Neuronal stem cell (in vitro differentiated cells): ENCODE results near the gene XRRA1.

Source experiments
- DNase-seq: peaks from one replicate; pipeline ENCODE4 v3.0.0-alpha.2; 2013; ENCODE audit warnings: low spot score
- H2AFZ ChIP-seq: one replicate; pipeline ENCODE4 v1.6.1; 2013; ENCODE audit warnings: mild to moderate bottlenecking, low read length, inconsistent platforms
- H2AK5ac ChIP-seq: 2 replicates; pipeline ENCODE4 v1.6.1; 2013; ENCODE audit warnings: low read depth, mild to moderate bottlenecking, inconsistent platforms, low read length, moderate library complexity, mixed read lengths
- H2BK120ac ChIP-seq: 2 replicates; pipeline ENCODE4 v1.6.1; 2013; ENCODE audit warnings: low read depth, mild to moderate bottlenecking, inconsistent platforms, low read length, moderate library complexity, mixed read lengths
- H2BK12ac ChIP-seq: one replicate; pipeline ENCODE4 v1.6.1; 2013; ENCODE audit warnings: low read length, inconsistent platforms
- H2BK15ac ChIP-seq: 2 replicates; pipeline ENCODE4 v1.6.1; 2013; ENCODE audit warnings: mild to moderate bottlenecking, low read length, inconsistent platforms, mixed read lengths
- H2BK5ac ChIP-seq: one replicate; pipeline ENCODE4 v1.6.1; 2013; ENCODE audit warnings: inconsistent platforms, mild to moderate bottlenecking, low read length, moderate library complexity
- H3K14ac ChIP-seq: one replicate; pipeline ENCODE4 v1.6.1; 2013; ENCODE audit warnings: low read length, inconsistent platforms
- H3K18ac ChIP-seq: 2 replicates; pipeline ENCODE4 v1.6.1; 2013; ENCODE audit warnings: low read length, inconsistent platforms
- H3K23ac ChIP-seq: 2 replicates; pipeline ENCODE4 v1.6.1; 2013; ENCODE audit warnings: low read depth, mild to moderate bottlenecking, mixed read lengths, low read length, inconsistent platforms; ENCODE audit not compliant: poor library complexity
- H3K27ac ChIP-seq: replicated peaks from 3 replicates; pipeline ENCODE4 v1.5.1; 2013; ENCODE audit warnings: low read length, inconsistent platforms
- H3K27me3 ChIP-seq, 3 experiments: 2 replicates each; pipeline ENCODE4 v1.6.1; 2013; ENCODE audit warnings: low read length in 3 of 3, mild to moderate bottlenecking in 2 of 3, inconsistent platforms in 1 of 3, low read depth in 1 of 3, mixed read lengths in 1 of 3, moderate library complexity in 1 of 3; ENCODE audit not compliant: control insufficient read depth in 3 of 3, insufficient read depth in 3 of 3
- H3K36me3 ChIP-seq, 2 donors: replicated peaks in 1 of 2; 2 replicates each; pipeline ENCODE4 v1.6.1; 2013; ENCODE audit warnings: low read length in 2 of 2; ENCODE audit not compliant: control insufficient read depth in 2 of 2, insufficient read depth in 2 of 2
- H3K4ac ChIP-seq: 2 replicates; pipeline ENCODE4 v1.6.1; 2013; ENCODE audit warnings: inconsistent platforms, mild to moderate bottlenecking, low read length, moderate library complexity
- H3K4me1 ChIP-seq, 2 donors: 1 replicate in 1 of 2; 2 replicates in 1 of 2; pipeline ENCODE4 v1.6.1; 2013; ENCODE audit warnings: low read length in 2 of 2, low read depth in 1 of 2; ENCODE audit not compliant: control insufficient read depth in 2 of 2, insufficient read depth in 1 of 2
- H3K4me2 ChIP-seq: one replicate; pipeline ENCODE4 v1.6.1; 2013; ENCODE audit warnings: mild to moderate bottlenecking, low read length, inconsistent platforms; ENCODE audit not compliant: insufficient read depth, poor library complexity, severe bottlenecking
- H3K4me3 ChIP-seq, 2 donors: 2 replicates each; pipeline ENCODE4 v1.5.1; 2013; ENCODE audit warnings: low read length in 2 of 2, mild to moderate bottlenecking in 2 of 2, inconsistent platforms in 1 of 2, moderate library complexity in 1 of 2
- H3K79me1 ChIP-seq: one replicate; pipeline ENCODE4 v1.6.1; 2013; ENCODE audit warnings: low read depth, mild to moderate bottlenecking, inconsistent platforms, low read length, moderate library complexity
- H3K9ac ChIP-seq: one replicate; pipeline ENCODE4 v1.6.1; 2013; ENCODE audit warnings: mild to moderate bottlenecking, low read depth, low read length, inconsistent platforms; ENCODE audit not compliant: poor library complexity
- H3K9me3 ChIP-seq, 2 donors: replicated peaks in 1 of 2; 2 replicates each; pipeline versions ENCODE3 to v1.6.1; 2013; ENCODE audit warnings: low read length in 2 of 2, mild to moderate bottlenecking in 2 of 2, inconsistent platforms in 1 of 2, low read depth in 1 of 2, mixed read lengths in 1 of 2, moderate library complexity in 1 of 2; ENCODE audit not compliant: control insufficient read depth in 2 of 2, insufficient read depth in 1 of 2
- H4K8ac ChIP-seq: one replicate; pipeline ENCODE4 v1.6.1; 2013; ENCODE audit warnings: low read depth, mild to moderate bottlenecking, inconsistent platforms, low read length, moderate library complexity
- H4K91ac ChIP-seq: one replicate; pipeline ENCODE4 v1.6.1; 2013; ENCODE audit warnings: low read length, low read depth, mild to moderate bottlenecking, inconsistent platforms; ENCODE audit not compliant: poor library complexity
- WGBS, 2 donors: extraction: QIAGEN DNeasy Blood & Tissue Kit; methylation state at CpG; one replicate each; pipeline ENCODE4 v1.1.7; 2013; ENCODE audit warnings: missing lambda C conversion rate in 2 of 2, mixed read lengths in 1 of 2; ENCODE audit not compliant: insufficient read length in 2 of 2, insufficient replicate concordance in 1 of 2; ENCODE audit errors: extremely low coverage in 2 of 2; 5-methylcytosine and 5-hydroxymethylcytosine counted together

Gene XRRA1

DNA sequence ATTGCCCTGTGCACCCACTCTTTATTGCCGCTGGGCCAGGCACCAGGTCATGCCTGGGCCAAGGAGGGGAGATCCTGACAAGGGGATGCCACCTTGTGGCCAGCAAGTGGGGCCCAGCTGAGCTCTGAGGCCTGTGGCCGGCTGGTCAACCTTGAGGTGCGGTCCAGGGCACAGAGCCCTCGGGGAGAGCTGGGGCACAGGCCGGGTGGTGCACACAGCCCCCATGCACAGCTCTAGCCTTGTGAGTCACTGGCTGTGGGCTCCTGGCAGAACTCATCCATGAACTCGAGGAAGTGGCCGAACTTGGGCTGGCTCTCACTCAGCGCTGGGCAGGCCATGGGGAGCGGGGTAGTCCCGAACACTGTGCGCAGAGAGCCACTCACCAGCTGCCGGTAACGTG, 105.9 kb downstream of the XRRA1 start:
- H2BK15ac ChIP-seq = no peak overlapping the region
- no CpG with 5 or more reads among the region's 13 CpGs for whole genome bisulfite sequencing, 2 donors
- H3K23ac ChIP-seq = no peak overlapping the region
- H3K79me1 ChIP-seq = no peaks in the 10 kb centered on the region
- no peak overlapping the region for H4K8ac ChIP-seq
- no peak overlapping the region for H2AK5ac ChIP-seq
- H3K4me1 ChIP-seq = peaks cover 3 to 4% of the 10 kb centered on the region in 2 donors
- H3K4me2 ChIP-seq = no peak overlapping the region
- H3K27ac ChIP-seq = no peak overlapping the region
- H3K36me3 ChIP-seq = peaks cover 15 to 93% of the 10 kb centered on the region in 2 donors
- no peak for DNase-seq
- no peak overlapping the region for H3K9ac ChIP-seq
- H4K91ac ChIP-seq = no peak overlapping the region
- no peak overlapping the region for H2BK120ac ChIP-seq
- H2AFZ ChIP-seq = no peak overlapping the region
- H3K4me3 ChIP-seq = no peak overlapping the region
- H3K18ac ChIP-seq = no peak overlapping the region
- H3K27me3 ChIP-seq = no peaks in the 10 kb centered on the region
- H2BK12ac ChIP-seq = no peak overlapping the region
- H3K9me3 ChIP-seq = no peaks in the 10 kb centered on the region
- no peak overlapping the region for H3K14ac ChIP-seq
- no peak overlapping the region for H3K4ac ChIP-seq
- H2BK5ac ChIP-seq = no peak overlapping the region

DNA sequence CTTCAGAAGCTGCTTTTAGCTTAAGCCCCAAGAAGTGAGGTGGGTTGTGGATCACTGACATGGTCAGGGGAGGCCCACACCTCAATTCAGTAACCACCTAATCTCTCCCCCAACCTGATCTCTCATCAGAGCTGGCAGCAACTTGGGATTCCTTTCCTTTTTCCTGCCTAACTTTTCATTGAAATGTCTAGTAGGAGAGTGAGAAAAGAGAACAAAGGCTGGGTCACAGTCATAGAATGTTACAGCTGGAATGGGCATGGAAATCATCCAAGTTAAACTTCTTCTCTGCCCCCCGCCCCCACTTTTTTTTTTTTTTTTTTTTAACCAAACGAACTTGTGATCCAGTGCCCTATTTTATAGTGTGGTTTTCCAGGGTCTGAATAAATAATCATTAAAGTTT, 108.4 kb downstream of the XRRA1 start:
- no peak overlapping the region for H3K14ac ChIP-seq
- H2AK5ac ChIP-seq = no peak overlapping the region
- no peak overlapping the region for H3K4ac ChIP-seq
- no peak overlapping the region for H2AFZ ChIP-seq
- H3K23ac ChIP-seq = no peak overlapping the region
- H3K4me2 ChIP-seq = no peak overlapping the region
- no peak overlapping the region for H3K9ac ChIP-seq
- H4K91ac ChIP-seq = no peak overlapping the region
- H3K4me1 ChIP-seq = peaks cover 3 to 4% of the 10 kb centered on the region in 2 donors
- no peaks in the 10 kb centered on the region for H3K27me3 ChIP-seq
- H4K8ac ChIP-seq = no peak overlapping the region
- no peak overlapping the region for H2BK5ac ChIP-seq
- peaks cover 27 to 96% of the 10 kb centered on the region in 2 donors for H3K36me3 ChIP-seq
- H3K18ac ChIP-seq = no peak overlapping the region
- no CpG with 5 or more reads among the region's 2 CpGs for WGBS, 2 donors
- H2BK120ac ChIP-seq = no peak overlapping the region
- no peaks in the 10 kb centered on the region for H3K79me1 ChIP-seq
- DNase-seq = no peak
- H3K4me3 ChIP-seq = no peak overlapping the region
- no peak overlapping the region for H2BK12ac ChIP-seq
- no peak overlapping the region for H3K27ac ChIP-seq
- no peak overlapping the region for H2BK15ac ChIP-seq
- H3K9me3 ChIP-seq = no peaks in the 10 kb centered on the region

DNA sequence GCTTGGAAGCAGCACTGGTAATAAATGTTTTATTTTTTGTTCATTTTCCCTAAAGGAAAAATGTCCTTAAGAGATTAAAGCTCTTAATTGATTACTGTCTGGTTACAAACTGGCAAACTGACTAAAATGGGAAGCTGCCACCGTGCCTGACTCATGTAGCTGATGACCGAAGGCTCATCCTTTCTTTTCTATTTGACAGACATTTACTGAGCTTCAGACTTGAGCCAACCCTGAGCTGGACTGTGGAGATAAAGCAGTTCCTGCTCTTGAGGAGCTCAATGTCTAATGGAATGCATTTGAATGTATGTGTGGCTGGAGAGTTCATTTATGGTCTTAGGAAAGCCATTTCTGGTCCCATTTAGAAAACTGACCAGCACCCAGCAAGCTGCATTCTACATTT, 108.9 kb downstream of the XRRA1 start:
- H2BK5ac ChIP-seq = no peak overlapping the region
- H2AK5ac ChIP-seq = no peak overlapping the region
- no peak overlapping the region for H2BK120ac ChIP-seq
- H2AFZ ChIP-seq = no peak overlapping the region
- no peak overlapping the region for H4K91ac ChIP-seq
- no peak overlapping the region for H3K4me3 ChIP-seq
- peaks cover 30 to 96% of the 10 kb centered on the region in 2 donors for H3K36me3 ChIP-seq
- H3K9ac ChIP-seq = no peak overlapping the region
- DNase-seq = no peak
- H3K14ac ChIP-seq = no peak overlapping the region
- no peak overlapping the region for H2BK15ac ChIP-seq
- H3K4me2 ChIP-seq = no peak overlapping the region
- H4K8ac ChIP-seq = no peak overlapping the region
- no peak overlapping the region for H2BK12ac ChIP-seq
- H3K27me3 ChIP-seq = no peaks in the 10 kb centered on the region
- H3K4me1 ChIP-seq = peaks cover 3 to 4% of the 10 kb centered on the region in 2 donors
- H3K4ac ChIP-seq = no peak overlapping the region
- no peak overlapping the region for H3K18ac ChIP-seq
- WGBS, 2 donors = no CpG with 5 or more reads among the region's 2 CpGs
- no peaks in the 10 kb centered on the region for H3K79me1 ChIP-seq
- H3K9me3 ChIP-seq = no peaks in the 10 kb centered on the region
- no peak overlapping the region for H3K27ac ChIP-seq
- H3K23ac ChIP-seq = no peak overlapping the region

DNA sequence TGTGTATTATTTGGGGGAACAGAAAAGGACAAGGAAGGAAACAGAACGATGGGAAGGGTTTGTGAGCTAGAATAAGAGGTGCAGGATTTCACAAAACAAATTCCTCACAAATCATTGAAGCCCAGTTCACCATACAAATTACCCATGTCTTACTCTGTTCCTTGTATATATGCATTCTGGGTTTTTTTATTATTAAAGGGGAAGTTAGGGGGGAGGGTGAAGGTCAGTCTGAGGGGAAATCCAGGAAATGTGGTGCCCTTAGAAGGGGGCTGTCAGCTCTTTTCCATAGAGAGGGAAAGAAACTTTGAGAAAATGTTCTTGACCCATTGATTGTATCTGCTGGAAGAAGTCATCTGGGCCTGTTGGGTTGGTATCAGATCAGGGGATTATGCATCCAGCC, 109.4 kb downstream of the XRRA1 start:
- H2AFZ ChIP-seq = no peak overlapping the region
- DNase-seq = no peak
- no peak overlapping the region for H3K23ac ChIP-seq
- peaks cover 30 to 96% of the 10 kb centered on the region in 2 donors for H3K36me3 ChIP-seq
- H3K18ac ChIP-seq = no peak overlapping the region
- H3K79me1 ChIP-seq = no peaks in the 10 kb centered on the region
- H2BK15ac ChIP-seq = no peak overlapping the region
- peaks cover 3 to 4% of the 10 kb centered on the region in 2 donors for H3K4me1 ChIP-seq
- no peak overlapping the region for H4K91ac ChIP-seq
- H2BK5ac ChIP-seq = no peak overlapping the region
- no peak overlapping the region for H3K4me3 ChIP-seq
- no peak overlapping the region for H3K4me2 ChIP-seq
- H3K9me3 ChIP-seq = no peaks in the 10 kb centered on the region
- no peaks in the 10 kb centered on the region for H3K27me3 ChIP-seq
- no peak overlapping the region for H3K9ac ChIP-seq
- H4K8ac ChIP-seq = no peak overlapping the region
- H3K4ac ChIP-seq = no peak overlapping the region
- no peak overlapping the region for H3K14ac ChIP-seq
- H2AK5ac ChIP-seq = no peak overlapping the region
- no peak overlapping the region for H2BK120ac ChIP-seq
- no CpG with 5 or more reads among the region's 1 CpG for WGBS, 2 donors
- no peak overlapping the region for H3K27ac ChIP-seq
- no peak overlapping the region for H2BK12ac ChIP-seq
